A549 (cell line): ENCODE measurements around the gene PKNOX1. TPM values are rescaled to one million over a fixed set of nuclear protein-coding genes. Genes with fewer than 3 reads are reported as not detected.

ENCODE experiments used
- ATAC-seq, 2 experiments: fragments of 200-7000 bp in 1 of 2; fragments of >200 bp in 1 of 2; cut with Nextera tagmentation in 1 of 2; cut with Tn5 transposase in 1 of 2; 3 replicates each; pipeline versions ENCODE4 v1.8.0 to v1.9.1; 2018 to 2020; ENCODE audit warnings: mild to moderate bottlenecking in 1 of 2, moderate library complexity in 1 of 2
- CTCF ChIA-PET: fragments of 300-600 bp; sonication (Branson Sonifier 250); formaldehyde crosslinking; extraction: SDS; loops from one replicate; lab custom pipeline; 2021; ENCODE audit warnings: antibody characterized with exemption, inconsistent platforms; lab: Yijun Ruan, JAX
- POLR2A ChIA-PET: fragments of 350-600 bp; formaldehyde crosslinking; extraction: SDS; loops from one replicate; lab custom pipeline; 2021; ENCODE audit warnings: antibody characterized with exemption, inconsistent platforms; lab: Yijun Ruan, JAX
- DNase-seq, 2 experiments: peaks; one replicate each; pipeline versions ENCODE4 v3.0.0 to v3.0.0-alpha.2; 2011 to 2016; ENCODE audit warnings: low read depth in 1 of 2, low spot score in 1 of 2
- FAIRE-seq: peaks from 2 replicates; lab custom pipeline; 2011; peaks lifted over from hg19 to GRCh38; lab: Jason Lieb, UNC
- H3K27ac ChIP-seq, 2 experiments: fragments of >200 bp; sonication (Bioruptor Twin); formaldehyde crosslinking; 3 replicates each; pipeline ENCODE4 v1.5.1; 2016 to 2017
- H3K4me1 ChIP-seq: fragments of >200 bp; sonication (Bioruptor Twin); formaldehyde crosslinking; 3 replicates; pipeline ENCODE4 v1.6.1; 2016
- H3K4me2 ChIP-seq: fragments of >200 bp; sonication (Bioruptor Twin); formaldehyde crosslinking; 3 replicates; pipeline ENCODE4 v1.6.1; 2016
- H3K4me3 ChIP-seq: fragments of >200 bp; sonication (Bioruptor Twin); formaldehyde crosslinking; 3 replicates; pipeline ENCODE4 v1.5.1; 2016
- H3K9me3 ChIP-seq: fragments of >200 bp; sonication (Bioruptor Twin); formaldehyde crosslinking; 3 replicates; pipeline ENCODE4 v1.6.1; 2016
- CBX8 ChIP-seq: fragments of 200-600 bp; sonication (generic); IDR thresholded peaks from 2 replicates; pipeline ENCODE4 v1.6.1; 2016
- CHD2 ChIP-seq: fragments of 150-350 bp; IDR thresholded peaks from 2 replicates; pipeline ENCODE4 v1.6.1; 2014; ENCODE audit warnings: low read length; ENCODE audit not compliant: partially characterized antibody
- CHD4 ChIP-seq: fragments of 200-600 bp; sonication (generic); IDR thresholded peaks from 2 replicates; pipeline ENCODE4 v1.6.1; 2016; ENCODE audit warnings: antibody characterized with exemption, mild to moderate bottlenecking, borderline replicate concordance
- E2F6 ChIP-seq: IDR thresholded peaks from 2 replicates; pipeline ENCODE4 v1.6.1; 2012; ENCODE audit warnings: low read depth, borderline replicate concordance
- EP300 ChIP-seq, 2 experiments: fragments of >200 bp; sonication (Bioruptor Twin); formaldehyde crosslinking; IDR thresholded peaks; 2 replicates in 1 of 2; 3 replicates in 1 of 2; pipeline ENCODE4 v1.6.1; 2016 to 2017
- ESRRA ChIP-seq: fragments of 150-350 bp; IDR thresholded peaks from 2 replicates; pipeline ENCODE4 v1.6.1; 2014; ENCODE audit warnings: mild to moderate bottlenecking, low read length, borderline replicate concordance
- FOSB ChIP-seq: fragments of 250-450 bp; sonication (Bioruptor Pico); IDR thresholded peaks from 2 replicates; pipeline ENCODE4 v1.5.0; 2020; ENCODE audit warnings: mild to moderate bottlenecking, moderate library complexity
- FOSL2 ChIP-seq, 2 experiments: fragments of 450-650 bp in 1 of 2; fragments of >200 bp in 1 of 2; sonication (Bioruptor Twin) in 1 of 2; formaldehyde crosslinking; IDR thresholded peaks; 2 replicates each; pipeline versions ENCODE4 v1.5.0 to v1.6.1; 2016 to 2020; ENCODE audit warnings: mild to moderate bottlenecking in 1 of 2, moderate library complexity in 1 of 2
- HDAC2 ChIP-seq: fragments of 200-600 bp; sonication (generic); IDR thresholded peaks from 2 replicates; pipeline ENCODE4 v1.6.1; 2016
- HOXB5 ChIP-seq: fragments of 250-450 bp; sonication (Bioruptor Pico); IDR thresholded peaks from 2 replicates; pipeline ENCODE4 v1.5.0; 2020; ENCODE audit warnings: mild to moderate bottlenecking, moderate library complexity
- JUNB ChIP-seq: fragments of >200 bp; sonication (Bioruptor Twin); formaldehyde crosslinking; IDR thresholded peaks from 2 replicates; pipeline ENCODE4 v1.6.1; 2016
- KDM5A ChIP-seq: fragments of 200-600 bp; sonication (generic); IDR thresholded peaks from 2 replicates; pipeline ENCODE4 v1.6.1; 2016; ENCODE audit warnings: antibody characterized with exemption, mild to moderate bottlenecking
- MAFK ChIP-seq: fragments of 450-650 bp; IDR thresholded peaks from 2 replicates; pipeline ENCODE4 v1.6.1; 2014; ENCODE audit not compliant: partially characterized antibody
- NFE2L2 ChIP-seq: fragments of 150-350 bp; conservative IDR thresholded peaks from 2 replicates; pipeline ENCODE4 v1.6.1; 2014; ENCODE audit warnings: low read length
- NPAS2 ChIP-seq: fragments of 250-450 bp; sonication (Bioruptor Pico); IDR thresholded peaks from 2 replicates; pipeline ENCODE4 v1.8.0; 2022; ENCODE audit warnings: mild to moderate bottlenecking, moderate library complexity, borderline replicate concordance
- PBX3 ChIP-seq: IDR thresholded peaks from 2 replicates; pipeline ENCODE4 v1.6.1; 2012
- PHF8 ChIP-seq: fragments of 200-600 bp; sonication (generic); IDR thresholded peaks from 2 replicates; pipeline ENCODE4 v1.6.1; 2016; ENCODE audit warnings: low read depth, mild to moderate bottlenecking, antibody characterized with exemption, moderate library complexity, borderline replicate concordance
- RARB ChIP-seq: fragments of 250-450 bp; sonication (Bioruptor Pico); IDR thresholded peaks from 2 replicates; pipeline ENCODE4 v1.8.0; 2021; ENCODE audit warnings: mild to moderate bottlenecking, moderate library complexity
- REST ChIP-seq: fragments of 200-600 bp; sonication (generic); IDR thresholded peaks from 2 replicates; pipeline ENCODE4 v1.6.1; 2016; ENCODE audit warnings: antibody characterized with exemption, mild to moderate bottlenecking, moderate library complexity
- RNF2 ChIP-seq: fragments of 200-600 bp; sonication (generic); IDR thresholded peaks from 2 replicates; pipeline ENCODE4 v1.6.1; 2016; ENCODE audit warnings: low read depth, mild to moderate bottlenecking, antibody characterized with exemption, moderate library complexity, borderline replicate concordance
- SMC3 ChIP-seq: fragments of >200 bp; sonication (Bioruptor Twin); formaldehyde crosslinking; IDR thresholded peaks from 3 replicates; pipeline ENCODE4 v1.6.1; 2018; ENCODE audit warnings: inconsistent platforms
- SREBF2 ChIP-seq: fragments of 450-650 bp; IDR thresholded peaks from 2 replicates; pipeline ENCODE4 v1.6.1; 2014; ENCODE audit warnings: mild to moderate bottlenecking, moderate library complexity
- ZC3H11A ChIP-seq: fragments of 450-650 bp; IDR thresholded peaks from 2 replicates; pipeline ENCODE4 v1.6.1; 2014; ENCODE audit warnings: antibody characterized with exemption, mild to moderate bottlenecking
- ZFP36 ChIP-seq: fragments of 450-650 bp; IDR thresholded peaks from 2 replicates; pipeline ENCODE4 v1.6.1; 2014; ENCODE audit warnings: borderline replicate concordance; ENCODE audit not compliant: partially characterized antibody
- ZSCAN20 ChIP-seq: fragments of 250-450 bp; sonication (Bioruptor Pico); IDR thresholded peaks from 2 replicates; pipeline ENCODE4 v1.8.0; 2022; ENCODE audit warnings: mild to moderate bottlenecking, moderate library complexity
- WGBS: methylation state at CpG from one replicate; pipeline ENCODE4 v1.1.6; 2017; ENCODE audit errors: missing lambda C conversion rate; 5-methylcytosine and 5-hydroxymethylcytosine counted together
- polyA plus RNA-seq, 4 experiments: library from polyadenylated mRNA; depleted of rRNA in 3 of 4; stranded (reverse); fragments of >200 nt; fragmentation: RNase III in 1 of 4; extraction: RNeasy Plus Mini Kit Qiagen cat#74134 plus additional on column Dnase treatment in 1 of 4; gene quantifications; 2 replicates in 3 of 4; 3 replicates in 1 of 4; pipeline ENCODE4 v1.2.3, GENCODE V29; 2011 to 2017
- TF ChIP-seq, protein P1 (sequence below): fragments of 150-350 bp; IDR thresholded peaks from 2 replicates; pipeline ENCODE4 v1.6.1; 2014; ENCODE audit warnings: low read depth, mild to moderate bottlenecking, low read length

PKNOX1 gene
- polyA plus RNA-seq, 2 of the 4 experiments (the other 2 are of a cell fraction), result 3.9 to 16.3 TPM

GRCh38 chr21:43004926-43005325 lies 30.6 kb downstream of the PKNOX1 start:
- H3K9me3 ChIP-seq, result peaks cover 5% of the 10 kb centered on the region; the same call in 1 of the 3 replicates
- TF ChIP-seq CBX8 (no peak), REST (no peak), NPAS2 (CRISPR knock-in tag) (no peak), ZSCAN20 (no peak), RARB (no peak), RNF2 (no peak), SREBF2 (no peak), HOXB5 (CRISPR knock-in tag) (no peak), SMC3 (no peak), E2F6 (no peak), ESRRA (no peak)
- TF ChIP-seq, all 56 proteins: peak for 0
- Histone ChIP-seq H3K27ac (no peak overlapping the region), H3K4me1 (no peaks in the 10 kb centered on the region), H3K4me2 (no peak overlapping the region), H3K4me3 (no peak overlapping the region)
- WGBS, result 77% methylated on average over 7 of the region's 8 CpGs
- no peak for FAIRE-seq
- ChIA-PET POLR2A (no interaction called here), CTCF (no interaction called here)
- DNase-seq, result no peak
- no peak for ATAC-seq

DNA sequence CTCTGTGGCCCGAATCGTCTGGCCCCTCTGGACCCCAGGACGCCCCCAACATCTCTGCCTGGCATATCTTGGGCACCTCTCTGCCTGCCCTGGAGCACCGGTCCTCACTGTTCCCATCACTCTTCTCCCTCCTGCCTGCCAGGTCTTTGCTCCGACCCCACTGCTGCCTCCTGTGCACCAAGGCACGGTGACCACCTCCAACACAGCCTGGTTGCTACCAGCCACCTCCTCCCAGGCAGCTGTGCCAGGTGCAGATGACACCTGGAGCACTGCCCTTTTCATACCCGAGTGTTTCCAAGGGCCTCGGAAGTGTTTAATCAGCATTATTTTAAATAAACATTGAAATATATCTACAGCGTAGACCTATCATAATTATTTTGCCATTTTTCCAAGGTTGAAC lies 31.3 kb downstream of the PKNOX1 start:
- H3K4me2 ChIP-seq, result no peak overlapping the region
- no peaks in the 10 kb centered on the region for H3K9me3 ChIP-seq
- ChIA-PET CTCF (no interaction called here), POLR2A (no interaction called here)
- H3K4me3 ChIP-seq, result no peak overlapping the region
- no peak for DNase-seq
- no peak overlapping the region for H3K27ac ChIP-seq
- 81% methylated on average over 9 of the region's 9 CpGs for WGBS
- FAIRE-seq, result no peak
- no peak for ATAC-seq
- no peak for TF ChIP-seq HOXB5 (CRISPR knock-in tag)
- TF ChIP-seq RNF2, result no peak
- TF ChIP-seq ZFP36, result no peak
- no peak for TF ChIP-seq PHF8
- no peak for TF ChIP-seq JUNB
- TF ChIP-seq MAFK, result no peak
- TF ChIP-seq PBX3, result no peak
- TF ChIP-seq CHD2, result no peak
- TF ChIP-seq EP300 (IDR thresholded peaks at IDR 0.05), result no peak
- TF ChIP-seq FOSL2 (IDR thresholded peaks at IDR 0.05), result no peak
- no peak for TF ChIP-seq FOSL2 (CRISPR knock-in tag; IDR thresholded peaks at IDR 0.05)
- TF ChIP-seq ZC3H11A, result no peak
- TF ChIP-seq ESRRA, result no peak
- TF ChIP-seq, protein P1, sequence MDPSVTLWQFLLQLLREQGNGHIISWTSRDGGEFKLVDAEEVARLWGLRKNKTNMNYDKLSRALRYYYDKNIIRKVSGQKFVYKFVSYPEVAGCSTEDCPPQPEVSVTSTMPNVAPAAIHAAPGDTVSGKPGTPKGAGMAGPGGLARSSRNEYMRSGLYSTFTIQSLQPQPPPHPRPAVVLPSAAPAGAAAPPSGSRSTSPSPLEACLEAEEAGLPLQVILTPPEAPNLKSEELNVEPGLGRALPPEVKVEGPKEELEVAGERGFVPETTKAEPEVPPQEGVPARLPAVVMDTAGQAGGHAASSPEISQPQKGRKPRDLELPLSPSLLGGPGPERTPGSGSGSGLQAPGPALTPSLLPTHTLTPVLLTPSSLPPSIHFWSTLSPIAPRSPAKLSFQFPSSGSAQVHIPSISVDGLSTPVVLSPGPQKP, result no peak
- no peak for TF ChIP-seq RARB
- TF ChIP-seq CHD4, result no peak
- TF ChIP-seq NFE2L2, result no peak
- TF ChIP-seq FOSB (CRISPR knock-in tag), result no peak
- no peak for TF ChIP-seq HDAC2
- no peak for TF ChIP-seq KDM5A
- TF ChIP-seq REST, result no peak
- no peaks in the 10 kb centered on the region for H3K4me1 ChIP-seq
